AG08395 (cell line): ENCODE data around the gene MACROD2.
A peak's percentile ranks its signal among the peaks of the same experiment; 100 is the strongest.
"Not testable (repeated sequence)": the region's sequence is repeated elsewhere in the genome, so short reads cannot be mapped to it uniquely, and the experiment has no call there.

Experiments
- DNase-seq: peaks from one replicate; pipeline ENCODE4 v3.0.0; 2012; ENCODE audit warnings: mixed read lengths, low spot score

Gene MACROD2

GRCh38 chr20:14992961-14993360 is 997.6 kb downstream of the MACROD2 start:
- peak; percentile 30 for DNase-seq

GRCh38 chr20:14996883-14997672 is 1001.8 kb downstream of the MACROD2 start:
- DNase-seq = no peak

- DNase-seq = peak; percentile 55
Observed at GRCh38 chr20:14997791-14998190, 1002.5 kb downstream of the MACROD2 start.

- no peak for DNase-seq
Observed at GRCh38 chr20:15005300-15005986, 1010.1 kb downstream of the MACROD2 start.

GRCh38 chr20:15011631-15012030 is 1016.3 kb downstream of the MACROD2 start:
- no peak for DNase-seq

- no peak for DNase-seq
Observed at GRCh38 chr20:15012566-15012965, 1017.2 kb downstream of the MACROD2 start.

- DNase-seq = not testable (repeated sequence)
Observed at GRCh38 chr20:15016875-15017274, 1021.6 kb downstream of the MACROD2 start.

GRCh38 chr20:15018966-15019365 is 1023.6 kb downstream of the MACROD2 start:
- no peak for DNase-seq

- no peak for DNase-seq
Observed at GRCh38 chr20:15020845-15021244, 1025.5 kb downstream of the MACROD2 start.

- DNase-seq = no peak
Observed at GRCh38 chr20:15022921-15023320, 1027.6 kb downstream of the MACROD2 start.

GRCh38 chr20:15026759-15027158 is 1031.4 kb downstream of the MACROD2 start:
- no peak for DNase-seq

- DNase-seq = no peak
Observed at GRCh38 chr20:15030826-15031225, 1035.5 kb downstream of the MACROD2 start.

- DNase-seq = no peak
Observed at GRCh38 chr20:15031546-15032351, 1036.4 kb downstream of the MACROD2 start.

- no peak for DNase-seq
Observed at GRCh38 chr20:15032352-15032622, 1037.0 kb downstream of the MACROD2 start.

- DNase-seq = no peak
Observed at GRCh38 chr20:15033269-15033668, 1038.0 kb downstream of the MACROD2 start.

- DNase-seq = no peak
Observed at GRCh38 chr20:15033891-15034290, 1038.6 kb downstream of the MACROD2 start.

GRCh38 chr20:15036948-15037347 is 1041.6 kb downstream of the MACROD2 start:
- DNase-seq = no peak

- no peak for DNase-seq
Observed at GRCh38 chr20:15039088-15039752, 1043.9 kb downstream of the MACROD2 start.

GRCh38 chr20:15042723-15043122 is 1047.4 kb downstream of the MACROD2 start:
- no peak for DNase-seq

GRCh38 chr20:15045246-15045645 is 1049.9 kb downstream of the MACROD2 start:
- DNase-seq = peak; percentile 54

GRCh38 chr20:15047042-15047441 is 1051.7 kb downstream of the MACROD2 start:
- DNase-seq = no peak

GRCh38 chr20:15047601-15048000 is 1052.3 kb downstream of the MACROD2 start:
- DNase-seq = no peak
